ENCODE measurements around the gene STAT3. TPM values are rescaled to one million over a fixed set of nuclear protein-coding genes. Genes with fewer than 3 reads are reported as not detected.

STAT3 gene
- total RNA-seq, 4 donors from 2014 or later, result 146 to 253 (median 205) TPM

DNA sequence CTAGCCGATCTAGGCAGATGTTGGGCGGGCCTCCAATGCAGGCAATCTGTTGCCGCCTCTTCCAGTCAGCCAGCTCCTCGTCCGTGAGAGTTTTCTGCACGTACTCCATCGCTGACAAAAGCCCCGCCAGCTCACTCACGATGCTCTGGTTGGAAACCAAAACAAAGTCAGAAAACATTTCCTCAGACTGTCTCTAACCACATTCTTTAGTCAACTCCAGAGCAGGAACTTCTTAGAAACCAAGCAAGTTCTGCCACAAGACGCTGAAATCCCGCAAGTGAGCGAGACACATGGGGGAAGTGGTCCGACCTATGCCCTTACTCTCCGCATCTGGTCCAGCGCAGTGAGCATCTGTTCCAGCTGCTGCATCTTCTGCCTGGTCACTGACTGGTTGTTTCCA, 50.8 kb downstream of the STAT3 start:
- peaks cover 8 to 95% of the 10 kb centered on the region in 2 donors for H3K36me3 ChIP-seq
- H3K4me1 ChIP-seq, result peaks cover 0 to 28% (median 0%) of the 10 kb centered on the region in 3 donors
- TF ChIP-seq EP300 (IDR thresholded peaks at IDR 0.05), result no peak
- no peak for TF ChIP-seq POLR2A (IDR thresholded peaks at IDR 0.05)
- TF ChIP-seq, protein P1, sequence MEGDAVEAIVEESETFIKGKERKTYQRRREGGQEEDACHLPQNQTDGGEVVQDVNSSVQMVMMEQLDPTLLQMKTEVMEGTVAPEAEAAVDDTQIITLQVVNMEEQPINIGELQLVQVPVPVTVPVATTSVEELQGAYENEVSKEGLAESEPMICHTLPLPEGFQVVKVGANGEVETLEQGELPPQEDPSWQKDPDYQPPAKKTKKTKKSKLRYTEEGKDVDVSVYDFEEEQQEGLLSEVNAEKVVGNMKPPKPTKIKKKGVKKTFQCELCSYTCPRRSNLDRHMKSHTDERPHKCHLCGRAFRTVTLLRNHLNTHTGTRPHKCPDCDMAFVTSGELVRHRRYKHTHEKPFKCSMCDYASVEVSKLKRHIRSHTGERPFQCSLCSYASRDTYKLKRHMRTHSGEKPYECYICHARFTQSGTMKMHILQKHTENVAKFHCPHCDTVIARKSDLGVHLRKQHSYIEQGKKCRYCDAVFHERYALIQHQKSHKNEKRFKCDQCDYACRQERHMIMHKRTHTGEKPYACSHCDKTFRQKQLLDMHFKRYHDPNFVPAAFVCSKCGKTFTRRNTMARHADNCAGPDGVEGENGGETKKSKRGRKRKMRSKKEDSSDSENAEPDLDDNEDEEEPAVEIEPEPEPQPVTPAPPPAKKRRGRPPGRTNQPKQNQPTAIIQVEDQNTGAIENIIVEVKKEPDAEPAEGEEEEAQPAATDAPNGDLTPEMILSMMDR (IDR thresholded peaks at IDR 0.05), result no peak
- TF ChIP-seq POLR2AphosphoS5 (IDR thresholded peaks at IDR 0.05), result no peak
- no peaks in the 10 kb centered on the region for H3K27me3 ChIP-seq
- H3K27ac ChIP-seq, result peak overlapping the region in 2 of 4 donors; percentile 12 to 22
- H3K9me3 ChIP-seq, result no peaks in the 10 kb centered on the region
- H3K4me3 ChIP-seq, result no peak overlapping the region
- 47 to 72% methylated on average over 9 to 12 of the region's 15 CpGs for WGBS, 2 donors (ENCODE audit: low coverage in 1 of 2)
- ATAC-seq, result no peak

DNA sequence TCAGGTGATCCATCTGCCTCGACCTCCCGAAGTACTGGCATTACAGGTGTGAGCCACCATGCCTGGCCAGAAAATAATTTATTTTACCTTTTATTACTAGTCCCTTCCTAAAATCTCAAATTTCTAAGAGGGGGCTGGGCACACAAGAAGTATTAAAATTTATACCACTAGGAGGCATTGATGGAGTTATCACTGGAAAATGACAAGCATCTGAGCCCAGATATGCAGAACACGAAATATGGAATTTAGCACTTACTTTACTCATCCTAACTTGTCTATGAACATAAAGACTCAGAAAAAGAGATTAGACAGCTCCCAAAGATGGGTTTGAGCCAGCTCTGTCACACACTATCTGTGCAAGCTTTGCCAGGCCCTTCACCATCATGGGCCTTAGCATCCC, 53.6 kb downstream of the STAT3 start:
- Histone ChIP-seq H3K4me1 (peaks cover under 1 to 15% (median 4%) of the 10 kb centered on the region in 3 donors), H3K27ac (no peak overlapping the region), H3K27me3 (no peaks in the 10 kb centered on the region), H3K4me3 (no peak overlapping the region), H3K36me3 (peaks cover 8 to 95% of the 10 kb centered on the region in 2 donors), H3K9me3 (no peaks in the 10 kb centered on the region)
- 25 to 57% methylated on average over 1 to 3 of the region's 3 CpGs for WGBS, 2 donors (ENCODE audit: low coverage in 1 of 2)
- no peak for TF ChIP-seq POLR2AphosphoS5 (IDR thresholded peaks at IDR 0.05)
- no peak for TF ChIP-seq EP300 (IDR thresholded peaks at IDR 0.05)
- TF ChIP-seq, protein P1 (IDR thresholded peaks at IDR 0.05), result no peak
- no peak for TF ChIP-seq POLR2A (IDR thresholded peaks at IDR 0.05)
- ATAC-seq, result no peak

DNA sequence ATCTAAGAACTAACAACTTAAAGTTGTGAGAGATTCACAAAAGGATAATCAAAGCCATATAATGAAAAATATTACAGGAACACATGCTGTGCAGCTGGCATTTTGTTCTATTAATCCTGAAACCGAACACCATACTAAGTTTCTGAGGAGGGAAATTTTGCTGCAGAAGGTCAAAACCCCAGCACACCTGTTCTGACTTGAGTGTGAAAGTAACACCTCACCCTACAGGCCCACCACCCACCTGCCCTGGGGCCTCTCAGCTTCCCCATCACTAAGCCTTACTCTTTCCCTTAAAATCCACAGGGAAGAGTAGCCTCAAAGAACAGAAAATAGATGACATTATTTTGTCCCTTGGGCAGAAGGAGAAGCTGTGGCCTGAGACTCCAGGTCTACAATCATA, 55.2 kb downstream of the STAT3 start:
- TF ChIP-seq POLR2A (IDR thresholded peaks at IDR 0.05) (no peak), EP300 (IDR thresholded peaks at IDR 0.05) (no peak), POLR2AphosphoS5 (IDR thresholded peaks at IDR 0.05) (no peak)
- TF ChIP-seq, protein P1 (IDR thresholded peaks at IDR 0.05), result no peak
- H3K4me3 ChIP-seq, result no peak overlapping the region
- no peak for ATAC-seq
- WGBS, 2 donors (ENCODE audit: low coverage in 1 of 2), result 64 to 75% methylated on average over 1 of the region's 1 CpG
- H3K36me3 ChIP-seq, result peaks cover 8 to 96% of the 10 kb centered on the region in 2 donors
- H3K4me1 ChIP-seq, result peaks cover 11 to 31% (median 13%) of the 10 kb centered on the region in 3 donors
- H3K9me3 ChIP-seq, result no peaks in the 10 kb centered on the region
- H3K27me3 ChIP-seq, result no peaks in the 10 kb centered on the region
- no peak overlapping the region for H3K27ac ChIP-seq

DNA sequence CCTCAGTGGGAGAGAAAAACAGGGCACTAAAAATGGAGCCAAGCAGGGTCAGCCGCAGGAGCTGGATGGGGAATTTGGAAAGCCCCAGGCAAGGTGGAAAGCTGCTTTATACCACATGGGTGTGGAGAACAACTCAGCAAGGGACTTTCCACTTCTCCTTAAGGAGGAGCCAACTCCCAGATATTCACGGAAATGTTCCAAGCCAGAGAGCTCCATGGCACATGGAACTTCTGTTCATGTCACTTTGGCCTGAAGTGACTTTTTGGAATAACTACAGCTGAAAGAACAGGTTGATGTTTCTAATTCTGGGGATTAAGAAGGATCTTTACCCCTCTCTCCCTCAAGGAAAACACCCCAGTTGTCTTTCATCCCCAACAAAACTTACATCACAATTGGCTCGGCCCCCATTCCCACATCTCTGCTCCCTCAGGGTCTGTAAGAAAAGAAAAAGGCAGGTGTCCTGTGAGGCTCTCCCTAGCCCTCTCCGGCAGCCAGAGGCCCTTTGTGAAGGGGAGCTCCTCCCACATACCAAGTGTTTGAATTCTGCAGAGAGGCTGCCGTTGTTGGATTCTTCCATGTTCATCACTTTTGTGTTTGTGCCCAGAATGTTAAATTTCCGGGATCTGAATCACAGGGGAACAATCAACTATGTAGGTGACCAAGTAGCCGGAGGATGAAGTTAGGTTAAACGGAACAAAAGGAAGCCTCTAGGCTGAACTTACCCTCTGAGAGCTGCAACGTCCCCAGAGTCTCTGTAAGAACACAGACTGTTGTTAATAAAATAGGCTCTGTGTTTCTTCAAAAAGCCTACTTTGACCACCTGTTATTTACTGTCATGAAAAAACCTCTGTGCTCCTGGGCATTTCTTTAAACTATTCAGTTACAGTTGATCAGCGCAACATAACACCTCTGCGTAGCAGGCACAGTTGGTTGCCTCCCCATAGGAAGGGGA, 58.9 kb downstream of the STAT3 start:
- Histone ChIP-seq H3K36me3 (peaks cover 5 to 98% of the 10 kb centered on the region in 2 donors), H3K27me3 (no peaks in the 10 kb centered on the region), H3K27ac (peak overlapping the region; percentile 67 to 73 (median 72)), H3K4me1 (peaks cover 11 to 34% (median 13%) of the 10 kb centered on the region in 3 donors), H3K4me3 (no peak overlapping the region), H3K9me3 (no peaks in the 10 kb centered on the region)
- 2 to 21% methylated on average over 6 to 7 of the region's 11 CpGs for WGBS, 2 donors (ENCODE audit: low coverage in 1 of 2)
- no peak for ATAC-seq
- TF ChIP-seq POLR2AphosphoS5 (IDR thresholded peaks at IDR 0.05), result peak; percentile 5
- TF ChIP-seq, protein P1 (IDR thresholded peaks at IDR 0.05), result peak in 1 of 4 experiments; percentile 14
- no peak for TF ChIP-seq POLR2A (IDR thresholded peaks at IDR 0.05)
- no peak for TF ChIP-seq EP300 (IDR thresholded peaks at IDR 0.05)
